Loucy (cell line): Measurements from ENCODE around the gene PALLD.

Source experiments
- EZH2phosphoT487 ChIP-seq: fragments of 200-600 bp; IDR thresholded peaks from 2 replicates; pipeline ENCODE4 v1.6.1; 2018; ENCODE audit warnings: antibody characterized with exemption, mild to moderate bottlenecking, moderate library complexity, borderline replicate concordance
- TF ChIP-seq, protein P1 (sequence below): fragments of 200-600 bp; sonication (generic); conservative IDR thresholded peaks from 2 replicates; pipeline ENCODE4 v1.5.1; 2014; ENCODE audit warnings: mild to moderate bottlenecking, antibody characterized with exemption, low read length

GRCh38 chr4:168805341-168805740, 308.5 kb downstream of the PALLD start:
- TF ChIP-seq, protein P1, sequence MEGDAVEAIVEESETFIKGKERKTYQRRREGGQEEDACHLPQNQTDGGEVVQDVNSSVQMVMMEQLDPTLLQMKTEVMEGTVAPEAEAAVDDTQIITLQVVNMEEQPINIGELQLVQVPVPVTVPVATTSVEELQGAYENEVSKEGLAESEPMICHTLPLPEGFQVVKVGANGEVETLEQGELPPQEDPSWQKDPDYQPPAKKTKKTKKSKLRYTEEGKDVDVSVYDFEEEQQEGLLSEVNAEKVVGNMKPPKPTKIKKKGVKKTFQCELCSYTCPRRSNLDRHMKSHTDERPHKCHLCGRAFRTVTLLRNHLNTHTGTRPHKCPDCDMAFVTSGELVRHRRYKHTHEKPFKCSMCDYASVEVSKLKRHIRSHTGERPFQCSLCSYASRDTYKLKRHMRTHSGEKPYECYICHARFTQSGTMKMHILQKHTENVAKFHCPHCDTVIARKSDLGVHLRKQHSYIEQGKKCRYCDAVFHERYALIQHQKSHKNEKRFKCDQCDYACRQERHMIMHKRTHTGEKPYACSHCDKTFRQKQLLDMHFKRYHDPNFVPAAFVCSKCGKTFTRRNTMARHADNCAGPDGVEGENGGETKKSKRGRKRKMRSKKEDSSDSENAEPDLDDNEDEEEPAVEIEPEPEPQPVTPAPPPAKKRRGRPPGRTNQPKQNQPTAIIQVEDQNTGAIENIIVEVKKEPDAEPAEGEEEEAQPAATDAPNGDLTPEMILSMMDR: no peak
- no peak for TF ChIP-seq EZH2phosphoT487
